Progenitor cell of endocrine pancreas (in vitro differentiated cells): Measurements from ENCODE around the gene COX15. TPM values are rescaled to one million over a fixed set of nuclear protein-coding genes. Genes with fewer than 3 reads are reported as not detected.
"Not testable (repeated sequence)": the region's sequence is repeated elsewhere in the genome, so short reads cannot be mapped to it uniquely, and the experiment has no call there.

Source experiments
- DNase-seq: peaks from one replicate; pipeline ENCODE4 v3.0.0; 2021; ENCODE audit warnings: low spot score; ENCODE audit not compliant: unreplicated experiment
- H3K27ac Mint-ChIP-seq: 2 replicates; pipeline ENCODE4 v1.8.0; 2021; ENCODE audit warnings: mild to moderate bottlenecking, moderate library complexity, mixed read lengths
- H3K27me3 Mint-ChIP-seq: 2 replicates; pipeline ENCODE4 v1.8.0; 2021; ENCODE audit warnings: mixed read lengths
- H3K36me3 Mint-ChIP-seq: 2 replicates; pipeline ENCODE4 v1.8.0; 2022; ENCODE audit warnings: mixed read lengths; ENCODE audit not compliant: insufficient read depth
- H3K4me1 Mint-ChIP-seq: 2 replicates; pipeline ENCODE4 v1.8.0; 2021; ENCODE audit warnings: low read depth, mixed read lengths
- H3K4me3 Mint-ChIP-seq: 2 replicates; pipeline ENCODE4 v1.8.0; 2021; ENCODE audit warnings: low read depth, mild to moderate bottlenecking, moderate library complexity, mixed read lengths
- H3K9me3 Mint-ChIP-seq: 2 replicates; pipeline ENCODE4 v1.8.0; 2021; ENCODE audit warnings: low read depth, mixed read lengths
- CTCF ChIP-seq: fragments of 200-600 bp; sonication (generic); IDR thresholded peaks from one replicate; pipeline ENCODE4 v1.5.0; 2021; ENCODE audit warnings: antibody characterized with exemption, mild to moderate bottlenecking; ENCODE audit not compliant: unreplicated experiment
- total RNA-seq: library from RNA; stranded (reverse); gene quantifications from 2 replicates; pipeline ENCODE4 v1.2.1, GENCODE V29; 2021

Gene COX15
- total RNA-seq, 1 donor from 2014 or later, result 46.6 TPM

- DNase-seq, result no peak
- Mint-ChIP-seq H3K9me3 (peaks cover 11% of the 10 kb centered on the region), H3K4me1 (no peaks in the 10 kb centered on the region), H3K27ac (no peak overlapping the region), H3K27me3 (no peaks in the 10 kb centered on the region), H3K4me3 (no peak overlapping the region), H3K36me3 (peaks cover 40% of the 10 kb centered on the region)
- no peak for TF ChIP-seq CTCF
Measured at GRCh38 chr10:99740933-99741559, 9.1 kb upstream of the COX15 start.

- TF ChIP-seq CTCF, result no peak
- H3K36me3 Mint-ChIP-seq, result peaks cover 40% of the 10 kb centered on the region
Measured at GRCh38 chr10:99740260-99740659, 8.3 kb upstream of the COX15 start.

GRCh38 chr10:99734111-99734510, 2.2 kb upstream of the COX15 start:
- not testable (repeated sequence) for H3K27me3 Mint-ChIP-seq, DNase-seq, H3K4me1 Mint-ChIP-seq, H3K27ac Mint-ChIP-seq, H3K4me3 Mint-ChIP-seq, H3K9me3 Mint-ChIP-seq
- peaks cover 16% of the 10 kb centered on the region for H3K36me3 Mint-ChIP-seq

More at GRCh38 chr10:99740260-99740659, 8.3 kb upstream of the COX15 start:
- Mint-ChIP-seq H3K4me1 (no peaks in the 10 kb centered on the region), H3K27me3 (no peaks in the 10 kb centered on the region), H3K4me3 (no peak overlapping the region), H3K27ac (no peak overlapping the region), H3K9me3 (peaks cover 11% of the 10 kb centered on the region)
- no peak for DNase-seq

- TF ChIP-seq CTCF, result no peak
- Mint-ChIP-seq H3K4me1 (peaks cover 7% of the 10 kb centered on the region), H3K4me3 (peak overlapping the region; percentile 67), H3K27me3 (no peaks in the 10 kb centered on the region), H3K27ac (no peak overlapping the region), H3K36me3 (peaks cover 15% of the 10 kb centered on the region), H3K9me3 (no peaks in the 10 kb centered on the region)
- DNase-seq, result no peak
Measured at GRCh38 chr10:99733366-99733765, 1.4 kb upstream of the COX15 start.

GRCh38 chr10:99731306-99732032, 458 bp downstream of the COX15 start:
- H3K4me3 Mint-ChIP-seq, result peak overlapping the region; percentile 100
- no peaks in the 10 kb centered on the region for H3K27me3 Mint-ChIP-seq
- H3K4me1 Mint-ChIP-seq, result peaks cover 7% of the 10 kb centered on the region
- TF ChIP-seq CTCF, result peak; percentile 21
- H3K27ac Mint-ChIP-seq, result peak overlapping the region; percentile 99
- no peak for DNase-seq
- H3K36me3 Mint-ChIP-seq, result peaks cover 9% of the 10 kb centered on the region
- no peaks in the 10 kb centered on the region for H3K9me3 Mint-ChIP-seq
